Activated CD4-positive, alpha-beta T cell treated with anti-CD3 and anti-CD28 coated beads, Interleukin-2, Interleukin-6, amounts not matched to agents 100 ng/mL and 50 ng/mL, durations not matched to agents 16 hours and 8 hours (primary cell): ENCODE measurements around the gene ROCK2.
"Not testable (repeated sequence)": the region's sequence is repeated elsewhere in the genome, so short reads cannot be mapped to it uniquely, and the experiment has no call there.

ENCODE experiments used
- DNase-seq: peaks from one replicate; pipeline ENCODE4 v3.0.0-alpha.2; 2020

ROCK2 gene

DNA sequence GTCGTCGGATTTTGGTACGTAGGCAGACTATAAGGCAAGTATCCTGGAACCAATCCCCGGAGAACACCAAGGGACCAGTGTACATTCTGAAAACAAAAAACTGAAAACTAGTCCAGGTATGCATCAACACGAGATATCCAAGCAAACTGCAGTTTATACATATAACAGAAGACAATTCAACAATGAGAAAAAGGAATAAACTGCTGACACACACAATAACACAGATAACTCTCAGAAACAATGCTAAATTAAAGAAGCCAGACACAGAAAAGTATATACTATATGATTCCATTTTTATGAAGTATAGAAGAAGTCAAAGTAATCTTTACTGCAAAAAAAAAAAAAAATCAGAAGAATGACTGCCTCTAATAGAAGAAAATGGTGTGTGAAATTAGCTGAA lies 5.9 kb downstream of the ROCK2 start:
- no peak for DNase-seq

- no peak for DNase-seq
Measured at GRCh38 chr2:11337909-11338308, 6.5 kb downstream of the ROCK2 start.

DNA sequence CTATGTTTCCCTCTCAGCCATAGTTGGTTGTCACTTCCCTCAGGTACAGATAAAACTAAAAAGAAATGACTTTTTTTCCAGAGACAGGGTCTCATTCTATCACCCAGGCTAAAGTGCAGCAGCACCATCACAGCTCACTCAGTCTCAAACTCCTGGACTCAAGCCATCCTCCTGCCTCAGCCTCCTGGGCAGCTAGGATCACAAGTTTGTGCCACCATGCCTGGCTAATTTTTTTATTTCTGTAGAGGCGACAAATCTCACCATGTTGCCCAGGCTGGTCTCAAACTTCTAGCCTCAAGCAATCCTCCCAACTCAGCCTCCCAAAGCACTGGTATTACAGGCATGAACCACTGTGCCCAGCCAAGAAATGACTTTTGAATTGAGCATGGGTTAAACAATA lies 8.2 kb downstream of the ROCK2 start:
- no peak for DNase-seq

GRCh38 chr2:11333427-11334183 lies 10.8 kb downstream of the ROCK2 start:
- no peak for DNase-seq

DNA sequence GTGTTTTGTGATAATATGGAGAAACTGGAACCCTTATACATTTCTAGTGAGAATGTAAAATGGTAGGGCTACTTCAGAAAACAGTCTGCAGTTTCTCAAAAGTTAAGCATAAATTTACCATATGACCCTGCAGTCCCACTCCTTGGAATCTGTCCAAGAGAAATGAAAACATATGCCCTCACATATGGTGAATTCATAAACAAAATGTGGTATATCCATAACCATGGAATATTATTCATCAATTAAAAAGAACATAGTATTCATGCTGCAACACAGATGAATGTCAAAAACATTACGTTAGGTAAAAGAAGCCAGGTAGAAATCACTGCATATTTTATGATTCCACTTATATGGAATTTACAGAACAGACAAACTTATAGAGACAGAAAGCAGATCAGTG lies 11.8 kb downstream of the ROCK2 start:
- DNase-seq = no peak

- DNase-seq = no peak
Measured at GRCh38 chr2:11330457-11331142, 13.8 kb downstream of the ROCK2 start.

- DNase-seq = no peak
Measured at GRCh38 chr2:11329776-11330175, 14.7 kb downstream of the ROCK2 start.

DNA sequence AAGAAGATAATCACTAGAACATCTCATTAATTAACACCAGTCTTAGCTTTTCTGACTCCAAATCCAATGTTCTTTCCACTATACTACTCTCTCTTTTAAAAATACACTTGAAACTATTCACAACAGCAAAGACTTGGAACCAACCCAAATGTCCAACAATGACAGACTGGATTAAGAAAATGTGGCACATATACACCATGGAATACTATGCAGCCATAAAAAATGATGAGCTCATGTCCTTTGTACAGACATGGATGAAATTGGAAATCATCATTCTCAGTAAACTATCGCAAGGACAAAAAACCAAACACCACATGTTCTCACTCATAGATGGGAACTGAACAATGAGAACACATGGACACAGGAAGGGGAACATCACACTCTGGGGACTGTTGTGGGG lies 15.9 kb downstream of the ROCK2 start:
- not testable (repeated sequence) for DNase-seq

GRCh38 chr2:11327871-11328270 lies 16.6 kb downstream of the ROCK2 start:
- DNase-seq = no peak

GRCh38 chr2:11326677-11327211 lies 17.7 kb downstream of the ROCK2 start:
- DNase-seq = no peak

DNA sequence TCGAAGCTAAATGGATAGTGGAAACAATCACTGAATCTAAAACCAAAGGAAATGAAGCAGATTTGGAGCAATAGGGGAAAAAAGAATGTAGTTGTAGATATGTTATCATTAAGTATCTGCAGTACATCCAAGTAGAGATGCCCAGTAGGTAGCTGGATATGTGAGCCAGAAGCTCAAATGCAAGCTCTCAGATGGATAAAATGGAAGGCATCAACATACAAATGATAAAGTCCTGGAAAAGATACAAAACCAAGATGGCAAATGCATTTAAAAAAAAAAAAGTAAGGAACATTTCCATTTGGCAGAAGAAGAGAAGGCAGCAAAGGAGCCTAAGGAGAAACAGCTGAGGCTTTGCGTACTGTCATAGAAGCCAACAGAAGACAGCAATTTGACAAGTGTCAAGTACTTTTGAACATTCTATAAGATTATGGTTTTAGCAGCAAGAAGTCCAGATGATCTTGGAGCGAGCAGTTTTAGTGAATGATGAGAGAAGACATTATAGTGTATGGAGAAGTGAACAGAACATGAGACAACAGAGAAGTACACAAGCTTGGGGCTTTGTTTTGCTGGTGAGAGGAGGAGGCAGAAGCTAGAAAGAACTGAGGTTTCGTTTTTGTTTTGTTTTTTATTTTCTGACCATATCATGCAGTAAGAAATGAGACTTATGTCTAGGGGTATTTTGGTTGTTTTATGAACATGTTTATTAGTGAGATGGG lies 18.3 kb downstream of the ROCK2 start:
- no peak for DNase-seq

- DNase-seq = no peak
Measured at GRCh38 chr2:11321847-11322246, 22.6 kb downstream of the ROCK2 start.

DNA sequence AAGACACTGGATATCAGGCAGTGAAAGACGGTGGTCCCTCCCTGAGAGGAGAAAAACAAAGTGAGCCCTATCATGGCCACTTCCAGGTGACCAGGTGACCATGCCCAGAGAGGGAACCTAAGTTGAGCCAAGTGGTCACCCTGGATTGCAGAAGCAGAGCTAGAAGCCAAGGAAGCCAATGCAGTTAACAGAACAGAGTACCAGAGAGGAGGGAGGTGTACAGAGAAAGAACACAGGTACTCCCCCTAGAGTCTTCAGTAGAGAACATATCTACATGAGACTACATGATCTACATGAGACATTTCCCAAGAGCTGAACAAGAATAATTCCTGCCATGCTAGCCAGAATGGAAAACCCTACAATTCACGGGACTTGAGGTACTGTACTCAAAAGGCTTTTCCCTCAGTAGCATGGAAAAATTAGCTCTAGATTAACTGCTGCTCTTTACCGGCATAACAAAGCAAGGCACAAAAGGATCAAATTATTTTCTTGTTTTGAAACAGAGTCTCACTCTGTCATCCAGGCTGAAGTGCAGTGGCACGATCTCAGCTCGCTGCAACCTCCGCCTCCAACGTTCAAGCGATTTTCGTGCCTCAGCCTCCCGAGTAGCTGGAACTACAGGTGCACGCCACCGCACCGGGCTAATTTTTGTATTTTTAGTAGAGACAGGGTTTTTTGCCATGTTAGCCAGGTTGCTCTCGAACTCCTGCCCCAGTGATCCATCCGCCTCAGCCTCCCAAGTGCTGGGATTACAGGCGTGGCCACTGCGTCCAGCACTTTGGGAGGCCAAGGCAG lies 23.5 kb downstream of the ROCK2 start:
- DNase-seq = no peak

GRCh38 chr2:11319939-11320338 lies 24.5 kb downstream of the ROCK2 start:
- DNase-seq = no peak

- DNase-seq = no peak
Measured at GRCh38 chr2:11315074-11315705, 29.2 kb downstream of the ROCK2 start.

- no peak for DNase-seq
Measured at GRCh38 chr2:11314487-11314886, 29.9 kb downstream of the ROCK2 start.

DNA sequence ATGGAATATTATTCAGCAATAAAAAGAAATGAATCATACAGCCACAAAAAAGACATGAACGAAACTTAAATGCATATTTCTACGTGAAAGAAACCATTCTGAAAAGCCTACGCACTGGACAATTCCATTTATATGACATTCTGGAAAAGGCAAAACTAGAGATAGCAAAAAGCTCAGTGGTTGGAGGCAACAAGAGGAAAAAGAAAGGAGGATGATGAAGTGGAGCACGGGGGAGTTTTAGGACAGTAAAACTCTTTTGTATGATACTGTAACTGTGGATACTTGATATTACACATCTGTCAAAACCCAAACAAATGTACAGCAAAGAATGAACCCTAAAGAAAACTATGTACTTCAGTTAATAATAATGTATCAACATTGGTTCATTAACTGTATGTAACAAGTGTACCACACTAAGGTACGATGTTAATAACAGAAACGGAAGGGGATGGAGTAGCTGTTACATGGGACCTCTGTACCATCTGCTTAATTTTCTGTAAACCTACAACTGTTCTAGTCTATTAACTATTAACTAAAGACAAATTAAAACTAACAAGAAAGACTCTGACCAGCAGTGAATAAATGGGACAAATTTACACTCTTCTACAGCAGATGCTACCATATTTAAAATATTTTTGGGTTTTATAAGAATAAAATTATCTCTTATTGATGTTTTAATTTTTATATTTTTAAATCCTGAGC lies 31.5 kb downstream of the ROCK2 start:
- no peak for DNase-seq

- DNase-seq = no peak
Measured at GRCh38 chr2:11311543-11311942, 32.9 kb downstream of the ROCK2 start.

GRCh38 chr2:11310212-11310611 lies 34.2 kb downstream of the ROCK2 start:
- no peak for DNase-seq

DNA sequence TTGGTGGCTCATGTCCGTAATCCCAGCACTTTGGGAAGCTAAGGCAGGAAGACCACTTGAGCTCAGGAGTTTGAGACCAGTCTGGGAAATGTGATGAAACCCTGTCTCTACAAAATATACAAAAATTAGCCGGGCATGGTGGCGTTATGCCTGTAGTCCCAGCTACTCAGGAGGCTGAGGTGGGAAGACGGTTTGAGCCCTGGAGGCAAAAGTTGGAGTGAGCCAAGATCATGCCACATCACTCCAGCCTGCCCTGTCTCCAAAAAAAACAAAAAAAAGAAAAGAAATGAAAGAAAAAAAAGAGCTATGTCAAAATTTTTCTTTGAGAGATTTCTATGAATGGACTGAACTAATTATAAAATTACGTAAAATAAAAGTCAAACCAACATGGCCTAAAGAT lies 34.7 kb downstream of the ROCK2 start:
- DNase-seq = no peak

DNA sequence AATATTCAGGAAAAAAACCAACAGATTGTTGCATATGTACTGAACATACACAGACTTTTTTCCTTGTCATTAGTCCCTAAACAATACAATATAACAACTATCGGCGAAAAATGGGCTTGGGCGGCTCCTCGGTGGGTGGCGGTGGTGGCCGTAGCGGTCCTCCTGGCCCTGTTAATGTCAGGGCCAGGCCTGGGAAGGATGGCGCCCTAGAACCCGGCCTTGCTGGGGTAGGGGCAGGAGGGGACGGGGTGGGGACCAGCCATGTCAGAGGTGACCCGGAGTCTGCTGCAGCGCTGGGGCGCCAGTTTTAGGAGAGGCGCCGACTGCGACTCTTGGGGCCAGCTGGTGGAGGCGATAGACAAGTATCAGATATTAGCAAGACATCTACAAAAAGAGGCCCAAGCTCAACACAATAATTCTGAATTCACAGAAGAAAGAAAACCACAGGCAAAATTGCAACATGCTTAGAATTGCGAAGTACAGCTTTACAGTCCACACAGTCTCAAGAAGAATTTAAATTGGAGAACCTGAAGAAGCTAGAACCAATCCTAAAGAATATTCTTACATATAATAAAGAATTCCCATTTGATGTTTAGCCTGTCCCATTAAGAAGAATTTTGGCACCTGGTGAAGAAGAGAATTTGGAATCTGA lies 36.5 kb downstream of the ROCK2 start:
- DNase-seq = no peak
